ENCODE data around the gene CCDC90B. TPM values are rescaled to one million over a fixed set of nuclear protein-coding genes. Genes with fewer than 3 reads are reported as not detected.

The CCDC90B gene
- total RNA-seq, 1 experiment from 2014 or later: 35.9 TPM

DNA sequence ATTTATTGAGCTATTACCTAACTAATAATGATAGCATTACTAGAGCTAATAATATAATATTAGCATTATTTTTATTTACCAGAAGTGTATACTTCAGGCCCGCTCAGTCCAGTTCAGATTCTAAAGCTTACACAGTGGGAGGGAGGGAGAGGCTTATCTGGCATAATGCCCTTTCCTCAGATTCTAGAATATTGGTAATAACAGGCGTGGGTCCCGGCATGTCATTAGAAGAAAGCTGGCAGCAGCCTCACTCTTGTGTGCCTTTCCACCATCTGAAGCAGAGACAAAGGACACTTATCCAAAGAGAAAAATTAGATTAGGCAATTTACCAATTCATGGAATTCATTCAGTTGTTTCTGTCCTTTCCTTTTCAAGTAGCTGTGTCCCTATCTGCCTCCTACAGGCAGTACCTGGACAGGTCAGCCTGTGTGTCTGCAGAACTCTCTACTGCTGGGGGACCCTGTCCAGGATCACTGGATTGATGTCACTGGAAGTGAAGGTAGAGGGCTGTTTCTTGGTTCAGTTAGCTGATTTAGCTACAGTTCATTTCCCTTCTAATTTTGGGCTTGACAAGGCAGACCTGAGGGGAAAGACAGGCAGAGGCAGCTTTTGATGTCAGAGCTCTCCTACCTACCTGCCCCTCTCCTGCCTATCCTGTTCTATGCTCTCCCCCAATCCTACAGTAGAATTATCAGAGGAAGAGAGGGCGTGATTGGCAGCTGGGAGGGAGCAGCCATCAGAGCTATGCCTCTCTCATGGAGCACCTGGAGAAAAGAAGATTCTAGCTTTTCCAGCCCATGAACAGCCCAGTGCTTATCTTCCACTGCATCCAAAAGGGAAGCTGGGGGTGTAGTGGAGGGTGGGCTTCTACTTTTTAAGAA, 20.3 kb upstream of the CCDC90B start:
- no peak overlapping the region for H2BK12ac ChIP-seq (ENCODE audit: insufficient read length, low read depth, low read length)
- H3K4me1 Mint-ChIP-seq: no peaks in the 10 kb centered on the region
- H3K27ac Mint-ChIP-seq: no peak overlapping the region
- no peaks in the 10 kb centered on the region for H3K9me3 Mint-ChIP-seq
- H3K23ac ChIP-seq (ENCODE audit: insufficient read length, low read depth, low read length): no peak overlapping the region
- H4K20me1 ChIP-seq (ENCODE audit: control insufficient read depth, insufficient read depth, insufficient read length): no peaks in the 10 kb centered on the region
- no peak overlapping the region for H4K8ac ChIP-seq (replicated peaks; ENCODE audit: insufficient read length, low read depth, low read length)
- no peak overlapping the region for H2BK120ac ChIP-seq (ENCODE audit: low read depth, low read length, poor library complexity, severe bottlenecking)
- H3K9me3 ChIP-seq (ENCODE audit: control insufficient read depth, low read depth, low read length): no peaks in the 10 kb centered on the region
- no CpG with 5 or more reads among the region's 4 CpGs for WGBS (ENCODE audit: extremely low coverage, insufficient read length, low lambda C conversion rate)
- H3K79me2 ChIP-seq (ENCODE audit: insufficient read depth, low read length): no peaks in the 10 kb centered on the region
- no peak overlapping the region for H3K4me2 ChIP-seq (ENCODE audit: insufficient read depth, insufficient read length, low read length)
- no peak overlapping the region for H3K56ac ChIP-seq (ENCODE audit: insufficient read length, low read depth, low read length)
- TF ChIP-seq, protein P1, sequence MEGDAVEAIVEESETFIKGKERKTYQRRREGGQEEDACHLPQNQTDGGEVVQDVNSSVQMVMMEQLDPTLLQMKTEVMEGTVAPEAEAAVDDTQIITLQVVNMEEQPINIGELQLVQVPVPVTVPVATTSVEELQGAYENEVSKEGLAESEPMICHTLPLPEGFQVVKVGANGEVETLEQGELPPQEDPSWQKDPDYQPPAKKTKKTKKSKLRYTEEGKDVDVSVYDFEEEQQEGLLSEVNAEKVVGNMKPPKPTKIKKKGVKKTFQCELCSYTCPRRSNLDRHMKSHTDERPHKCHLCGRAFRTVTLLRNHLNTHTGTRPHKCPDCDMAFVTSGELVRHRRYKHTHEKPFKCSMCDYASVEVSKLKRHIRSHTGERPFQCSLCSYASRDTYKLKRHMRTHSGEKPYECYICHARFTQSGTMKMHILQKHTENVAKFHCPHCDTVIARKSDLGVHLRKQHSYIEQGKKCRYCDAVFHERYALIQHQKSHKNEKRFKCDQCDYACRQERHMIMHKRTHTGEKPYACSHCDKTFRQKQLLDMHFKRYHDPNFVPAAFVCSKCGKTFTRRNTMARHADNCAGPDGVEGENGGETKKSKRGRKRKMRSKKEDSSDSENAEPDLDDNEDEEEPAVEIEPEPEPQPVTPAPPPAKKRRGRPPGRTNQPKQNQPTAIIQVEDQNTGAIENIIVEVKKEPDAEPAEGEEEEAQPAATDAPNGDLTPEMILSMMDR (conservative IDR thresholded peaks at IDR 0.05): peak; percentile 49; the same call in 2 of the 3 replicates
- H2AFZ ChIP-seq (ENCODE audit: low read length): no peak overlapping the region
- no peaks in the 10 kb centered on the region for H3K23me2 ChIP-seq (ENCODE audit: insufficient read length, low read depth, low read length, poor library complexity, severe bottlenecking)
- H4K5ac ChIP-seq (ENCODE audit: insufficient read length, low read depth, low read length): no peak overlapping the region
- H2AK5ac ChIP-seq (ENCODE audit: insufficient read length, low read length): no peak overlapping the region
- no peak overlapping the region for H2BK5ac ChIP-seq (ENCODE audit: insufficient read length, low read length)
- no peaks in the 10 kb centered on the region for H3K79me1 ChIP-seq (ENCODE audit: insufficient read depth, low read depth, low read length, poor library complexity, severe bottlenecking)
- H3K27ac ChIP-seq (ENCODE audit: insufficient read length, low read depth, low read length): no peak overlapping the region
- no peak overlapping the region for H3K4ac ChIP-seq (ENCODE audit: low read depth, low read length)
- H3K27me3 ChIP-seq (ENCODE audit: insufficient read depth, low read length): no peaks in the 10 kb centered on the region; the same call in 1 of the 2 replicates
- H3K4me1 ChIP-seq (ENCODE audit: insufficient read depth, low read length): no peaks in the 10 kb centered on the region
- H3K18ac ChIP-seq (ENCODE audit: insufficient read length, low read depth, low read length): no peak overlapping the region
- no peak for DNase-seq
- H3K4me3 Mint-ChIP-seq: no peak overlapping the region
- no peak overlapping the region for H2BK20ac ChIP-seq (ENCODE audit: low read depth, low read length, poor library complexity, severe bottlenecking)
- no peak overlapping the region for H3K9ac ChIP-seq (ENCODE audit: extremely low read depth, insufficient read length, low read length)
- no peak overlapping the region for H2BK15ac ChIP-seq (ENCODE audit: low read depth, low read length)
- H3K14ac ChIP-seq (ENCODE audit: insufficient read depth, low read length): no peak overlapping the region
- no peaks in the 10 kb centered on the region for H3K36me3 Mint-ChIP-seq (ENCODE audit: insufficient read depth in 1 of 3, low read depth in 3 of 3)
- no peak overlapping the region for H4K91ac ChIP-seq (ENCODE audit: insufficient read length, low read depth, low read length)
- H3T11ph ChIP-seq (ENCODE audit: low read length): no peak overlapping the region
- peaks cover 2% of the 10 kb centered on the region; the same call in 1 of the 2 replicates for H3K27me3 Mint-ChIP-seq (ENCODE audit: low read depth)
